Measurements from ENCODE around the gene RPL32. TPM values are rescaled to one million over a fixed set of nuclear protein-coding genes. Genes with fewer than 3 reads are reported as not detected.

Gene RPL32
- total RNA-seq, 1 donor from 2014 or later, result 1,571 TPM

- Mint-ChIP-seq H3K27ac (ENCODE audit: unreplicated experiment) (no peak overlapping the region), H3K27me3 (ENCODE audit: unreplicated experiment) (peaks cover 5% of the 10 kb centered on the region), H3K36me3 (ENCODE audit: low read depth, unreplicated experiment) (peaks cover 13% of the 10 kb centered on the region), H3K4me3 (ENCODE audit: unreplicated experiment) (no peak overlapping the region), H3K4me1 (ENCODE audit: unreplicated experiment) (peaks cover 7% of the 10 kb centered on the region), H3K9me3 (ENCODE audit: unreplicated experiment) (peaks cover 10% of the 10 kb centered on the region)
- DNase-seq (ENCODE audit: low spot score), result no peak
- TF ChIP-seq, protein P1, sequence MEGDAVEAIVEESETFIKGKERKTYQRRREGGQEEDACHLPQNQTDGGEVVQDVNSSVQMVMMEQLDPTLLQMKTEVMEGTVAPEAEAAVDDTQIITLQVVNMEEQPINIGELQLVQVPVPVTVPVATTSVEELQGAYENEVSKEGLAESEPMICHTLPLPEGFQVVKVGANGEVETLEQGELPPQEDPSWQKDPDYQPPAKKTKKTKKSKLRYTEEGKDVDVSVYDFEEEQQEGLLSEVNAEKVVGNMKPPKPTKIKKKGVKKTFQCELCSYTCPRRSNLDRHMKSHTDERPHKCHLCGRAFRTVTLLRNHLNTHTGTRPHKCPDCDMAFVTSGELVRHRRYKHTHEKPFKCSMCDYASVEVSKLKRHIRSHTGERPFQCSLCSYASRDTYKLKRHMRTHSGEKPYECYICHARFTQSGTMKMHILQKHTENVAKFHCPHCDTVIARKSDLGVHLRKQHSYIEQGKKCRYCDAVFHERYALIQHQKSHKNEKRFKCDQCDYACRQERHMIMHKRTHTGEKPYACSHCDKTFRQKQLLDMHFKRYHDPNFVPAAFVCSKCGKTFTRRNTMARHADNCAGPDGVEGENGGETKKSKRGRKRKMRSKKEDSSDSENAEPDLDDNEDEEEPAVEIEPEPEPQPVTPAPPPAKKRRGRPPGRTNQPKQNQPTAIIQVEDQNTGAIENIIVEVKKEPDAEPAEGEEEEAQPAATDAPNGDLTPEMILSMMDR (IDR thresholded peaks at IDR 0.05; ENCODE audit: unreplicated experiment), result no peak
Observed at GRCh38 chr3:12866836-12867235, 25.5 kb upstream of the RPL32 start.

GRCh38 chr3:12865271-12865670 lies 23.9 kb upstream of the RPL32 start:
- Mint-ChIP-seq H3K27me3 (ENCODE audit: unreplicated experiment) (peaks cover 6% of the 10 kb centered on the region), H3K9me3 (ENCODE audit: unreplicated experiment) (peaks cover 10% of the 10 kb centered on the region), H3K4me1 (ENCODE audit: unreplicated experiment) (peaks cover 16% of the 10 kb centered on the region), H3K36me3 (ENCODE audit: low read depth, unreplicated experiment) (peaks cover 13% of the 10 kb centered on the region), H3K27ac (ENCODE audit: unreplicated experiment) (no peak overlapping the region), H3K4me3 (ENCODE audit: unreplicated experiment) (no peak overlapping the region)
- DNase-seq (ENCODE audit: low spot score), result no peak
- TF ChIP-seq, protein P1 (IDR thresholded peaks at IDR 0.05; ENCODE audit: unreplicated experiment), result no peak

- peaks cover 31% of the 10 kb centered on the region for H3K4me1 Mint-ChIP-seq (ENCODE audit: unreplicated experiment)
- DNase-seq (ENCODE audit: low spot score), result no peak
- TF ChIP-seq, protein P1 (IDR thresholded peaks at IDR 0.05; ENCODE audit: unreplicated experiment), result no peak
- H3K4me3 Mint-ChIP-seq (ENCODE audit: unreplicated experiment), result no peak overlapping the region
- H3K27ac Mint-ChIP-seq (ENCODE audit: unreplicated experiment), result no peak overlapping the region
- peaks cover 8% of the 10 kb centered on the region for H3K27me3 Mint-ChIP-seq (ENCODE audit: unreplicated experiment)
- H3K36me3 Mint-ChIP-seq (ENCODE audit: low read depth, unreplicated experiment), result peaks cover 14% of the 10 kb centered on the region
- peaks cover 10% of the 10 kb centered on the region for H3K9me3 Mint-ChIP-seq (ENCODE audit: unreplicated experiment)
Observed at GRCh38 chr3:12862387-12862786, 21.0 kb upstream of the RPL32 start.

DNA sequence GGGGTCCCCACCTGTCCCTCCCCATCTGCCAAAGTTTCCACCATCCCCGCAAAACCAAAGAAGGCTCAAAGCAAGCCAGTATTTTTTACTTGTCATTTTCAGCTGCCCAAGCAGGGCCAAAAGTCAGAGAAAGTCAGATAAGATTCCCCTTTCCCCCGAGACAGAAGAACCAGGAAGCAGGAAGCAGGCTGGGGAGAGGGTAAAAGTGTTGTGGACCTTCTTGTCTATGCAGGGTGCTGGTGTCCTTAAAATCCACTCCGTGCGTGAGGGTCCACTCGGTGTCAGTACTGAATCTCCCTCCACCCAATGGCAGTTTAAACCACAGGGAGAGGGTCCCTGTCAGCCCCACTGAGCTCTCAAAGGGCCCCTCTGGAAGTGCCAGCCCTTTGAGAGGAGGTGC lies 20.2 kb upstream of the RPL32 start:
- Mint-ChIP-seq H3K9me3 (ENCODE audit: unreplicated experiment) (peaks cover 10% of the 10 kb centered on the region), H3K4me3 (ENCODE audit: unreplicated experiment) (peak overlapping the region; percentile 38), H3K27ac (ENCODE audit: unreplicated experiment) (no peak overlapping the region), H3K4me1 (ENCODE audit: unreplicated experiment) (peaks cover 31% of the 10 kb centered on the region), H3K27me3 (ENCODE audit: unreplicated experiment) (peaks cover 7% of the 10 kb centered on the region), H3K36me3 (ENCODE audit: low read depth, unreplicated experiment) (peaks cover 13% of the 10 kb centered on the region)
- no peak for DNase-seq (ENCODE audit: low spot score)
- TF ChIP-seq, protein P1 (IDR thresholded peaks at IDR 0.05; ENCODE audit: unreplicated experiment), result no peak

DNA sequence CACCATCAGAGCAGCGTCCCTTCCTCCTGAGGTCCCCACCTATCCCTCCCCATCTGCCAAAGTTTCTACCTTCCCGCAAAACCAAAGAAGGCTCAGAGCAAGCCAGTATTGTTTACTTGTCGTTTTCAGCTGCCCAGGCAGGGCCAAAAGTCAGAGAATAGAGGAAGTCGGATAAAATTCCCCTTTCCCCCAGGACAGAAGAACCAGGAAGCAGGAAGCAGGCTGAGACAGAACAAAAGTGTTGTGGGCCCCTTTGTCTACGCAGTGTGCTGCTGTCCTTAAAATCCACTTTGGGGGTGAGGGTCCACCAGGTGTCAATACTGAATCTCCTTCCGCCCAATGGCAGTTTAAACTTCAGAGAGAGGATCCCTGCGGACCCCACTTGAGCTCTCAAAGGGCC lies 18.5 kb upstream of the RPL32 start:
- TF ChIP-seq, protein P1 (IDR thresholded peaks at IDR 0.05; ENCODE audit: unreplicated experiment), result no peak
- Mint-ChIP-seq H3K27ac (ENCODE audit: unreplicated experiment) (peak overlapping the region; percentile 96), H3K9me3 (ENCODE audit: unreplicated experiment) (no peaks in the 10 kb centered on the region), H3K36me3 (ENCODE audit: low read depth, unreplicated experiment) (peaks cover 3% of the 10 kb centered on the region), H3K27me3 (ENCODE audit: unreplicated experiment) (peaks cover 12% of the 10 kb centered on the region), H3K4me3 (ENCODE audit: unreplicated experiment) (peak overlapping the region; percentile 22), H3K4me1 (ENCODE audit: unreplicated experiment) (peaks cover 28% of the 10 kb centered on the region)
- DNase-seq (ENCODE audit: low spot score), result no peak

Data from endothelial cell (in vitro differentiated cells).